Measurements from ENCODE around the gene COLGALT1.

The COLGALT1 gene

GRCh38 chr19:17598953-17599352 is 43.5 kb downstream of the COLGALT1 start:
- DNase-seq (ENCODE audit: low spot score), result no peak

DNA sequence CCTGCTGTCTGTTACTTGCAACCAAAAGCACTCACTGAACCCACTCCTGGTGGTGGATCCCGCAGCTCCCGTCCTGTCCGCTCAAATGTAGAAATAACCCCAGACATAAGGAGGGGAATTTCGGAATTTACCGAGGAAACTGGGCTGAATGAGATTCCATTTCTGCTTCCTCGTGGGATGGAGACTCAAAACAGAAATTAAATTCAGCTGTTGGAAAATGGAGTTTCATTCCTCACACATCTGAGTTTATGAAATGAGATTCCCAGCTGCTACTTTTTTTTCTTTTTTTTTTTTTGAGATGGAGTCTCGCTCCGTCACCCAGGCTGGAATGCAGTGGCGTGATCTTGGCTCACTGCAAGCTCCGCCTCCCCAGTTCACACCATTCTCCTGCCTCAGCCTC is 44.3 kb downstream of the COLGALT1 start:
- DNase-seq (ENCODE audit: low spot score), result no peak

DNA sequence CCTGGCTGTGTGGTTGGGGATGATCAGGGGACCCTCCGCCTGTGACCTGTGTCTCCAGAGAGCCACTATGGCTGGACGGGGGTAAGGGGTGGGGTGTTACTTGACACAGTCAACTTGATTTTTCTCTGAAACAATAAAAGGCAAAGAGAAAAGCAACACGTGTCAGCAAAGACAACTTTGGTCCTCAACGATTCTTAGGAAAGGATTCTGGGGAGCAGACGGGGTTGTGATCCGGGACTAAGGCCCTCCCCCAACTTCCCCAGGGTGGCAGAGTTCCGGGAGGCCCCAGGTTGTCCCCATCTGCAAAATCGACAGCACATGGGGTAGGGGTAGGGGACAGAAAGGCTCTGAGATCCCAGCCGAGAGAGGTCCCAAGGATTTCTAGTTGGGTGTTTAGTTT is 46.2 kb downstream of the COLGALT1 start:
- DNase-seq (ENCODE audit: low spot score), result no peak

- DNase-seq (ENCODE audit: low spot score), result no peak
Observed at GRCh38 chr19:17602217-17602616, 46.8 kb downstream of the COLGALT1 start.

- DNase-seq (ENCODE audit: low spot score), result no peak
Observed at GRCh38 chr19:17602872-17603510, 47.5 kb downstream of the COLGALT1 start.

DNA sequence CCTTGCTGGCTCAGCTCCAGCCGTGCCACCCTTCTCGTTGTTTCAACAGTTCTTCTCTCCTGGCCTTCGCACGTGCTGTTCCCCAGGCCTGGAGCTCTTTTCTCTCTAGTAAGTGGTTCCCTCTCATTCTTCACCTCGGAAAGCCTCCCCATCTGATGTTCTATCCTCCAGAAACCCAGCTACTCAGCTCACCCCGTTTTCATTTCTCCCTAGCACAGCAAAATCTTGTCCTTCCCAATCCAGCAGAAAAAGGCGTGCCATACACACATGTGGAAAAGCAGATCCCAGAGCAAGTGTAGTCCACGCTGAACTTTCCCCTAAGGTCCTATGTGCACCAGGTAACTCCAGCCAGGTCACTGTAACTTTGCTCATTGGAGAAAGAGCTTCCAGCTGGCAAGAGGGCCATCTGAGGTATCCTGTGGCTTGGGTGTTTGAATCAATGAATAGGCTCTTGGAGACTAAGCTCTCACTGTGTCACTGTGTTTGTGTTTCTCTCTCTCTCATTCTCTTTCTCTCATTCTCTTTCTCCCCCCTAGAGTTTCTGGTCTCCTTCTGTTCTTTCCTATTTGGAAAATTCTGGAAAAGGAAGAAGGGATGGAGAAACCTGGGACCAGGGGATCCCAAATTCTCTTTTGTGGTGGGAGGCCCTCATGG is 49.0 kb downstream of the COLGALT1 start:
- no peak for DNase-seq (ENCODE audit: low spot score)

DNA sequence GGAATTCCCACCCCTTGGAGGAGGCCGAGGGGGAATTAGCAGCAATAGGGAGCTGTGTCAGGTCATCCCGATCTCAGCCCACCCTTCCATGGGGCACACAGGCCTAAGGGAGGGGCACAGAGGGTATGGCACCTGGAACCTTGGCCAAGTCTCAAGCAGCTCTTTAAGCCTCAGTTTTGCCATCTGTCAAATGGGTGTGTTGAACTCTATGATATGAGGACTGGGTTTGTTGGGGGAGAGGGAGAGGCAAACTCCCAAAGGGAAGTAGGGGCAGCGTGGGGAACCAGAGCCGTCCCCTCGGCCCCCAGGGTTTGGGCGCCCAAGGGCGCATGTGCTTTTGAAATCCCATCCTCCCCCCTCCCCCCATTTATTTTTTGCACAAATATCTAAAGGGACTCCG is 49.7 kb downstream of the COLGALT1 start:
- no peak for DNase-seq (ENCODE audit: low spot score)

DNA sequence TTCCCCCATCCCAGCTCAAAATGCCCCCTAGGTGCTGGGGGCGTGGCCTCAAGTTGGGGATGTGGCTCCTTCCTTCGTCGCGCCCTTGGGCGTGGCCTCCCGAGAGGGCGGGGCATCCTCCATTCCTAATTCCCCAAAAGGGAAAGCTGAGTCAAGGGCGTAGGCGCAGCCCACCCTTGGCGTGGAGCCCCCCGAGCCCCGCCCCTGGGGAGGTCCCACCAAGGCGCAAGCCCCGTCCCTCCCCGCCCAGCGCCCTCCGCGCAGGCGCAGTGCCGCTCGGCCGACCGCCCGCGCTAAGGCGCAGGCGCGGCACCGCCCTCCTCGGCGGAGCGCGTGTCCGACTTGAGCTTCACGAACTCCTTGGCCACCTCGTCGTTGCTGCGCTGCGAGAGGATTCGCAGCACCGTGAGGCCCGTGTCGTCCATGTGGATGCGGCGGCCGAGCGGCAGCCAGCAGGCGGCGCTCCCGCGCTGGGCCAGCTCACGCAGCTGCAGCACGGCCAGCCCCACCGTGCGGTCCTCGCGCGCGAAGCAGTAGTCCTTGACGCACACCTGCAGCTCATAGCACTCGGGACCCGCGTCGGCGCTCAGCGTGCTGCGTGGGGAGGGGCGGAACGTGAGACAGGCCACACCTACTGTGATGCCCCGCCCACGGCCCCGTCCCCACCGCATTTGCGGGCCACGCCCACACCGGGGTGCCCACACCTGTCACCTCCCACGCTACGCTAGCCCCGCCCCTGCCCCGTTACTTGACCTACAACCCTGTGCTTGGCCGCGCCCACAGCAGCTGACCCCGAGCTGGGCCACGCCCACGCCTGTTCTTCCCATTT is 50.5 kb downstream of the COLGALT1 start:
- DNase-seq (ENCODE audit: low spot score), result peak; percentile 68

DNA sequence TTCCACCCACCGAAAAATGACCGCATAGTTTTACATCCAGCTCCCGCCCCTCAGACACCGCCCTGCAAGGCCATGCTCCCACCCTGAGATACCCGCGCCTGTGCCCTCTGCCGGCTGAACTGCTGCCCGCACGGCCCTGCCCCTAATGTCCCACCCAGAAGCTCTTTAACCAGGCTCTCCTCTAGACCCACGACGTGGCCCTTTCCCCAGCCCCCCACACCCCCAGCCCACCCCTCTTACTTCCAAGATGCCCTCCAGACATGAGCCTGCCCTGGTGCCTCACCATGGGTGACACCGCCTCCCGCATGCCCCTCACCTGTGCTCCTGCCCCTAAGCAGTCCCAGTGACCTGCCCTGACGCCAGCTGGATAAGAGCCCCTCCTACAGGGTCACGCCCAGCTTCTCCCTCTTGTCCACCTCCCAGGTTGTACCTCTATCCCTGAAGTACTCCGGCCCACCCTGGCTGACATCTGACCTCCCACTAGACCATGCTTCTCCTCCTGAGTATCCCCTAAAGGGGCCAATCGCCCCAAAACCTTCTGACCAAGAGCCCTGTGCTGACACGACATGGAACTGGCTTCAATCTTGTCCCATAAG is 51.2 kb downstream of the COLGALT1 start:
- no peak for DNase-seq (ENCODE audit: low spot score)

- no peak for DNase-seq (ENCODE audit: low spot score)
Observed at GRCh38 chr19:17607936-17608335, 52.5 kb downstream of the COLGALT1 start.

DNA sequence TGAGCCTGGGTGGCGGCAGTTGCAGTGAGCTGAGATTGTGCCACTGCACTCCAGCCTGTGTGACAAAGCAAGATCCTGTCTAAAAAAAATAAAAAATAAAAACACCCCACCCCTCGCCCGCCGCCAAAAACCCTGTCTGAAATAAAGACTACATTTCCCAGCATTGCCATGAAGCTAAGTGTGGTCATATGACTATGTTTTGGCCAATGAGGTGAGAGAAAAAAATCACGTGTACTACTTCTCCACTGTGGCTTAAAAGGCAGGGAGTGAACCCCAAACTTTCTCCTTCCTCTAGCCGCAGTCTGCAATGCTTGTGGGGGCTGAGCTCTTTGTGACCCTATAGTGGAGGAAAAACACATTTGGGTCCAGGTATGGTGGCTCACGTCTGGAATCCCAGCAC is 54.9 kb downstream of the COLGALT1 start:
- no peak for DNase-seq (ENCODE audit: low spot score)

DNA sequence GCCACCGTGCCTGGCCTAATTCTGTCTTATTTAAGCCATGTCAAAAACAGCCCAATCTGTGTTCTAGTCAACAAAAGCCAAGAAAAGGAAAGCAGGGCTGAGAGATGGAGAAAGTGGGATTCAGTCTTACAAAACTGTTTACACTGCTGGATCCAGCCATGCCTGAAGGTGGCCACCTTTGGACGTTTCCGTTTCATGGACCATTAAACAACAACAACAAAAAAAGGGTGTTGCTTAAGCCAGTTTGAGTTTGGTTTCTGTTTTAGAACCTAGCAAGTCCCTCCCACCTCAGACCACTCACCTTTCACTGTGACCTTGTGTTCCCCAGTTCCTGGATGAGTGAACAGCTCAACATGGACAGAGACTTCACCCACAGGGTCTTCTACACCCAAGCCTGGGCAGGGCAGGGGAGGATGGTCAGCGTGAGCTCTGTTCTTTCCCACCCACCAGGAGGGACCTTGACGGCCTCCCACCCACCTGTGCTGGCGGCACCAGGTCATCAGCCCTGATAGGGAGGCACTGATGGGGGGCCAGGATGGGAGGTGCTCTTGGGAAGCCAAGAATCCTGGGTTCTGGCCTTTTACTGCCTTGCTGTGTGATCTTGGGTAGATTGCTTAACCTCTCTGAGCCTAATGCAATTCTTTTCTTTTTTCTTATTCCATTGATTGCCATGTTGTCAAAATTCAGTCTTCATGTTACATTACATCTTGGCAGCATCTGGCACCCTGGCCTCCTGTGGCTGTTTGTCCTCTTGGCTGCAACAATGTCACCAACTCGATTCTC is 56.2 kb downstream of the COLGALT1 start:
- peak; percentile 47 for DNase-seq (ENCODE audit: low spot score)

DNA sequence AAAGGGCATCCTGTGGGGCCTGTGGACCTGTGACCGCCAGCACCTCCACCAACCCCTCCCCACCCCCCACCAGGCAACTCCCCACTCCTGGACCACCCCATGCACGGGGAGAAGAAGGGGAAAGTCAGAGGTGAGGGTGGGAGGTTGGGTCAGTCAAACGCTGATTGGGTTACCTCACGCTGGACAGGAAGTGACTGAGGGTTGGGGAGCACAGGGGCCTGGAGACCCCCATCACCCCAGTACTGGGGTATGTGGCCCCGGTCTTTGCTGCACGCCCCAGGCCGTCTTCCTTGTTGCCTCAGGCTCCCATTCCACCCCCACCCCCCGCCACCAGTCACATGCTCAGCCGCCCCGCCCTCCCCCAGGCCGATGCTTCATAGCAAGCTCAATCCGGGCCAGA is 59.0 kb downstream of the COLGALT1 start:
- no peak for DNase-seq (ENCODE audit: low spot score)

- no peak for DNase-seq (ENCODE audit: low spot score)
Observed at GRCh38 chr19:17615889-17616685, 60.6 kb downstream of the COLGALT1 start.

GRCh38 chr19:17616686-17616960 is 61.2 kb downstream of the COLGALT1 start:
- DNase-seq (ENCODE audit: low spot score), result no peak

DNA sequence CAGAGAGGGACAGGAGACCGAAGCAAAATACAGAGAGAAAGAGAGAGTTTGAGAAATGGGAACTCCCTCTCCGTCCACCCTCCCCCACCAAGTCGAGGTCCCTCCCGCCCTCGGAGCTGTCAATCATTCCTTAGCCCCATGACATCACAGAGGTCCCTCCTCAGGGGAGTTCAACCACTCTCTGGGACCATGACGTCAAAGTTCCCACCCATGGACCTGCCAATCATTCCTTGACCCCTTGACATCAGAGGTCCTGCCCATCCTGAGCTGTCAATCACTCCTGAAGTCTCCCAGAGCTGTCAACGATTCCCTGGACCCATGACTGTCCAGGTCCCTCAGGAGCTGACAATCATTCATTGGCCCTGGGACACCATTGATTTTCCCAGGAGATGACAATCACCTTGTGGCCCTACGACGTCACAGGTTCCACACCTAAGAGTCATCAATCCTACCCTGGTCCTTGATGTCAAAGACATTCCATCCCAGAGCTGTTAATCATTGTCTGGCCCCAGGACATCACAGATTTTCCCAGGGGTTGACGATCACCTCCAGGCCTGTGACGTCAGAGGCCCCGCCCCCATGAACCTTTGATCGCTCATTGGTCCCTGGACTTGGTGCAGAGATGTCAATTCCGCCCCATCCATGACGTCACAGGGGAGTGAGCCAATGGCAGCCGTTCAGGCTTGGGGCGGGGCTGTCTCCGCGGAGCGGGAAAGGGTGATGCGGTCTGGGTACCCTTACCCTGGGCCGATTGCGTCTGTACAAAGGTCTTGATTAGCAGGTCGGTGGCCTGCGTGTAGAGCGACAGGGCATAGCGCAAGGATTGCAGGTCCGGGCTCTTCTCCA is 61.7 kb downstream of the COLGALT1 start:
- peak; percentile 66 for DNase-seq (ENCODE audit: low spot score)

- DNase-seq (ENCODE audit: low spot score), result no peak
Observed at GRCh38 chr19:17617807-17618192, 62.4 kb downstream of the COLGALT1 start.

DNA sequence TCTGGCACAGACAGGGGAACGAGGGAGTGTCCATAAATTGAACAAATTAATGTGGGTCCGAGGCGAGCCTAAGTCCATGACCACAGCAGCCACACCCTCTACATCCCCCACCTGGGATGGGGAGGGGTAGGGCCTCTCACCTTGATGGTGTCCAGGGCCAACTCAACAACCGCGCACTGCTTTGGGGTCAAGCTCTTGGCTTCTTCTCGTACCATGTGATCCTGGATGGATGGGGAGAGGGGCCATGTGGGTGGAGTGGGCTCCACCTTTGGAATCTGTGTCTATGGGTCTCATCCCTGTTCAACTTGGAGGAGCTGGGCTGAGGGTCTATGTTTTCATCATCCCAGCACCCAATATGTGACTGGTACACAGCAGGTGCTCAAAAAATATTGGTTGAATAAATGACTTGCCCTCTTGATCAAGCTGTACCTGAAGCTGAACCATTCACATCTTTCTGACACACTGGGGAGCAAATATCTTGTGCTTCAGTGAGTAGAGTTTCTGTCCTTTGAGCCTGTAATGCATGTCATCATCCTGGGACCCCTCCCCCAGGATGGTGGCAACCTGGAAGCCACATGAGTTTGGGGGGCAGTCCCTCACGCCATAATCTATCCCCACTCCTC is 62.9 kb downstream of the COLGALT1 start:
- no peak for DNase-seq (ENCODE audit: low spot score)

DNA sequence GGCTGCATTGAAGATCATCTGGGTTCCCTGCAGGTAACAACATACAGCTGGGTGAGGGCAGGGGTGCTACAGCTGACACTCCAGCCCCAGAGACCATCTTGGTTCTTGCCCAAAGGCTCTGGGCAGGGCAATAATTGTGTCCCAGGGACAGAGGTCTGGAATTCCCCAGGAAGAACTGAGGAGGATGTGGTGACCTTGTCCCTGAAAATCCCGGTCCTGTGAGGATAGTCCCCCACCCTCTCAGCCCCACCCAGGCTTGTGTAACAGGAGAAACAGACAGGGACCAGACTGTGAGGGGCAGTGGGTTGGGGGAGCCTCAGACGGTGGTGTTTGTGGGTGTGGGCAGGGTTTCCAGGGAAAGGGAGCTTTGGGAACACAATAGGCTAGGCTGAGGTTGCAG is 63.5 kb downstream of the COLGALT1 start:
- DNase-seq (ENCODE audit: low spot score), result peak; percentile 4

DNA sequence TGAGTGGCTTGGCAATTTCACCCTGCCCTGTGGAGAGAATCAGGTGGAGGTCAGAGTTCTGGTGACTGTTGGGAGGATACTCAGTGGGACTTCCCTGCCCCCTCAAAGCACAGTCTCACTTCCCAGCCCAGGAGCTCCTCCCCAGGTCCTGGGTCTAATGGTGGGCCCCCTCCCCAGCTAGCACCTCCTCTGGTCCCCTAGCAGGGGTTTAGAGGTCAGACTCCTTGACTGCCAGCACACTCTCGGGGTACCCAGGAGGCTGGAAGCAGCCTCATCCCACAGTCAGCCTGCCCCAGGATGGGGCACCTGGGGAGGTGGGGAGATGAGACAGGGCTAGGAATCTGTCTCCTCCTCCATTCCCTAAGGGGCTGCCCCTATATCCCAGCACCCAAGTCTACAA is 65.2 kb downstream of the COLGALT1 start:
- DNase-seq (ENCODE audit: low spot score), result no peak

Data from kidney tubule cell (primary cell).